Measurements from ENCODE around the gene CCNF.

DNA sequence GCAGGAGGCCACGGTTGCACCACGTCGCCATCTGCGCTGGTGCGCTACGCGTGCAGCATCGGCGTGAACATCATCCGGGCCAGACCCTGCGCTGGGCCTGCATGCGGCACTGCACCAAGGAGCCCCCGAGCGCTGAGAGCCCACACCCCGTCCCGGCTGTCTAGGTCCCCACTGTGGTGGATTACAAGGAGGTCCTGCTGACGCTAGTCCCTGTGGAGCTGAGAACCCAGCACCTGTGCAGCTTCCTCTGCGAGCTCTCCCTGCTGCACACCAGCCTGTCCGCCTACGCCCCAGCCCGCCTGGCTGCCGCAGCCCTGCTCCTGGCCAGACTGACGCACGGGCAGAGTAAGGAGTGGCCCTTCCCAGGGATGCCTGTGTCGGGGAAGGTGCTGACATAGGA, 19.9 kb downstream of the CCNF start:
- TF ChIP-seq CTCF (IDR thresholded peaks at IDR 0.05) (no peak), POLR2A (IDR thresholded peaks at IDR 0.05) (no peak)

Data from thyroid gland (tissue), 4 donors.